Heart right ventricle (tissue), 16 donors: ENCODE results near the gene CREG2. TPM values are rescaled to one million over a fixed set of nuclear protein-coding genes. Genes with fewer than 3 reads are reported as not detected.

Experiments used
- ATAC-seq, 8 donors: fragments of 200-7000 bp; cut with Tn5 transposase; one replicate each; pipeline ENCODE4 v1.9.1; 2020; ENCODE audit warnings: mild to moderate bottlenecking in 8 of 8, moderate library complexity in 8 of 8, moderate number of reproducible peaks in 1 of 8
- DNase-seq, 2 donors: peaks; one replicate each; pipeline ENCODE4 v3.0.0-alpha.2; 2020
- H3K27ac ChIP-seq, 10 donors: fragments of 200-600 bp; sonication (generic) in 2 of 10; one replicate each; pipeline versions ENCODE4 v1.5.0 to v1.8.0; 2020 to 2022; ENCODE audit warnings: mild to moderate bottlenecking in 3 of 10
- H3K27me3 ChIP-seq, 7 donors: fragments of 200-600 bp; one replicate each; pipeline ENCODE4 v1.8.0; 2021 to 2022; ENCODE audit warnings: mild to moderate bottlenecking in 2 of 7
- H3K36me3 ChIP-seq, 9 donors: fragments of 200-600 bp; sonication (generic) in 1 of 9; one replicate each; pipeline versions ENCODE4 v1.5.0 to v1.8.0; 2020 to 2022; ENCODE audit warnings: mild to moderate bottlenecking in 2 of 9
- H3K4me1 ChIP-seq, 9 donors: fragments of 200-600 bp; sonication (generic) in 1 of 9; one replicate each; pipeline versions ENCODE4 v1.5.0 to v1.8.0; 2020 to 2022; ENCODE audit warnings: mild to moderate bottlenecking in 4 of 9
- H3K4me3 ChIP-seq, 10 donors: fragments of 200-600 bp; sonication (generic) in 2 of 10; one replicate each; pipeline versions ENCODE4 v1.5.0 to v1.8.0; 2020 to 2022; ENCODE audit warnings: mild to moderate bottlenecking in 7 of 10, moderate library complexity in 2 of 10
- H3K9me3 ChIP-seq, 11 donors: fragments of 200-600 bp in 10 of 11; sonication (generic) in 2 of 11; one replicate each; pipeline versions ENCODE4 v1.5.0 to v1.8.0; 2013 to 2022; ENCODE audit warnings: mild to moderate bottlenecking in 2 of 11, control low read depth in 1 of 11, moderate library complexity in 1 of 11
- CTCF ChIP-seq, 9 donors: fragments of 200-600 bp; sonication (generic) in 2 of 9; IDR thresholded peaks; one replicate each; pipeline versions ENCODE4 v1.5.0 to v1.8.0; 2021 to 2022; ENCODE audit warnings: antibody characterized with exemption in 9 of 9, mild to moderate bottlenecking in 5 of 9, moderate library complexity in 1 of 9
- WGBS, 2 donors: extraction: QIAGEN DNeasy Blood & Tissue Kit; methylation state at CpG; one replicate each; pipeline ENCODE4 v1.1.7; 2013; ENCODE audit warnings: inconsistent platforms in 1 of 2; 5-methylcytosine and 5-hydroxymethylcytosine counted together
- intact Hi-C, 10 donors: fragments of 100-400 bp; cut with DNase I; formaldehyde crosslinking; loops; one replicate each; pipeline versions ENCODE4 v1.11.1 to v1.14.2; 2022
- microRNA-seq, 2 donors: library from miRNA; unstranded; fragments of <30 nt; microRNA quantifications; one replicate each; pipeline ENCODE4 v1.2.0, GENCODE V29; 2021
- polyA plus RNA-seq, 2 donors: library from polyadenylated mRNA; stranded (reverse); fragments of 200-250 nt; gene quantifications; one replicate each; pipeline ENCODE4 v1.2.3, GENCODE V29; 2013
- total RNA-seq, 10 donors: library from RNA; stranded (reverse); fragmentation: NEBNext Ultra II Directional in 3 of 10; extraction: Animal tissue kit (Norgen Biotek cat#: 25700) in 3 of 10; gene quantifications; one replicate each; pipeline versions ENCODE4 v1.2.1 to v1.2.4, GENCODE V29; 2021 to 2023
- donor health status: Arrhythmogenic right ventricular cardiomyopathy.
- donor health status: ischemic (EF 13 %, LVEDD 7.1; RV severe dilation, severe dysfunction).
- donor health status: healthy with polysubstance abuse.
- donor health status: DM: no; HTN: yes; CAD: no.
- donor health status: DM: no; HTN: no; CAD: no.
- donor health status: ischemic (EF 25% LVEDD 6.9; RV normal size, moderate dysfunction).
- donor health status: ischemic (EF 25% LVEDD 5.7; RV mildly dilated, moderate dysfunction).
- donor health status: healthy.
- donor health status: DM: yes; HTN: yes; CAD: no.
- donor health status: Ischemic cardiomyopathy.
- donor health status: ischemic (EF 35%, LVEDD 5.7; RV mildly dilated, moderate dysfunction).
- donor health status: nonischemic (EF 11% LVEDD 7.7; RV severe dilation, severe dysfunction).
- donor health status: DM: yes; HTN: yes; CAD: no.
- donor health status: PGD.
- donor health status: ischemic (EF 29% LVEDD 5.4; RV normal size, mild dysfunction).
- donor health status: nonischemic (EF 23%, LVEDD 6.1; RV moderate dilation, normal function).

CREG2 gene
- total and polyA plus RNA-seq, 12 donors, result 0.24 to 1.4 (median 0.70) TPM; not detected in 5

- 81 to 89% methylated on average over 2 of the region's 2 CpGs for WGBS, 2 donors
- DNase-seq, result no peak
- H3K36me3 ChIP-seq, result peaks cover 0 to 69% (median 3%) of the 10 kb centered on the region in 9 donors
These were observed 91.4 kb downstream of the CREG2 start for GRCh38 chr2:101295895-101296294.

More at GRCh38 chr2:101295895-101296294, 91.4 kb downstream of the CREG2 start:
- no peak for TF ChIP-seq CTCF (IDR thresholded peaks at IDR 0.05)
- no peaks in the 10 kb centered on the region for H3K27me3 ChIP-seq
- H3K4me1 ChIP-seq, result peaks cover 4 to 85% (median 20%) of the 10 kb centered on the region in 9 donors
- H3K9me3 ChIP-seq, result no peaks in the 10 kb centered on the region
- H3K27ac ChIP-seq, result no peak overlapping the region
- no peak for ATAC-seq
- intact Hi-C loops, result no loop called here
- no peak overlapping the region for H3K4me3 ChIP-seq

Small RNA genes within 50 kb of the gene (microRNA-seq; reads per million reads assigned to microRNA genes)
- 1.2 to 2.6 reads per million in 2 donors for gene MIR5696

Other genes with a start within 250 kb of the CREG2 start
- gene TBC1D8, start 236.1 kb downstream of the CREG2 start, total RNA-seq, result 10 to 100 TPM; 42.6 to 69.5 (median 55.8) TPM
- 10 to 100 TPM; 24.0 to 41.6 TPM for gene TBC1D8, start 236.1 kb downstream of the CREG2 start, polyA plus RNA-seq
- gene CNOT11, start 134.6 kb downstream of the CREG2 start, total RNA-seq, result 10 to 100 TPM; 37.8 to 77.1 (median 45.8) TPM
- 10 to 100 TPM; 14.5 to 20.7 TPM for gene CNOT11, start 134.6 kb downstream of the CREG2 start, polyA plus RNA-seq
- gene RNF149, start 78.8 kb downstream of the CREG2 start, total RNA-seq, result 10 to 100 TPM; 11.0 to 25.5 (median 12.5) TPM
- 10 to 100 TPM; 11.8 to 40.8 TPM for gene RNF149, start 78.8 kb downstream of the CREG2 start, polyA plus RNA-seq
- under 1 TPM in 5 of 10 donors, not detected in 5; 0.15 to 0.22 (median 0.15) TPM for gene RFX8, start 87.6 kb upstream of the CREG2 start, total RNA-seq
- gene RFX8, start 87.6 kb upstream of the CREG2 start, polyA plus RNA-seq, result under 1 TPM; 0.16 to 0.44 TPM